Mesodermal cell (in vitro differentiated cells): ENCODE data around the gene DEDD.

Experiments used
- H3K27ac ChIP-seq: 2 replicates; pipeline ENCODE4 v1.7.0; 2013; ENCODE audit warnings: mild to moderate bottlenecking, low read depth, low read length, moderate library complexity; ENCODE audit not compliant: severe bottlenecking
- H3K36me3 ChIP-seq: 2 replicates; pipeline ENCODE4 v1.7.1; 2013; ENCODE audit warnings: mild to moderate bottlenecking, low read length, moderate library complexity; ENCODE audit not compliant: control insufficient read depth, insufficient read depth
- H3K4me1 ChIP-seq: one replicate; pipeline ENCODE4 v1.7.1; 2013; ENCODE audit warnings: mild to moderate bottlenecking, low read length; ENCODE audit not compliant: insufficient read depth, control insufficient read depth, poor library complexity, severe bottlenecking
- H3K4me3 ChIP-seq: 2 replicates; pipeline ENCODE4 v1.7.0; 2013; ENCODE audit warnings: low read length, control low read depth, mild to moderate bottlenecking; ENCODE audit not compliant: insufficient read depth, poor library complexity, severe bottlenecking; ENCODE audit errors: extremely low read depth
- H3K9me3 ChIP-seq: 2 replicates; pipeline ENCODE4 v1.7.1; 2013; ENCODE audit warnings: mild to moderate bottlenecking, low read length, moderate library complexity; ENCODE audit not compliant: control insufficient read depth
- WGBS, 2 experiments: methylation state at CpG; one replicate each; pipeline ENCODE4 v1.1.5; 2013; ENCODE audit warnings: missing lambda C conversion rate in 2 of 2; ENCODE audit not compliant: insufficient coverage in 2 of 2; 5-methylcytosine and 5-hydroxymethylcytosine counted together

DEDD gene

DNA sequence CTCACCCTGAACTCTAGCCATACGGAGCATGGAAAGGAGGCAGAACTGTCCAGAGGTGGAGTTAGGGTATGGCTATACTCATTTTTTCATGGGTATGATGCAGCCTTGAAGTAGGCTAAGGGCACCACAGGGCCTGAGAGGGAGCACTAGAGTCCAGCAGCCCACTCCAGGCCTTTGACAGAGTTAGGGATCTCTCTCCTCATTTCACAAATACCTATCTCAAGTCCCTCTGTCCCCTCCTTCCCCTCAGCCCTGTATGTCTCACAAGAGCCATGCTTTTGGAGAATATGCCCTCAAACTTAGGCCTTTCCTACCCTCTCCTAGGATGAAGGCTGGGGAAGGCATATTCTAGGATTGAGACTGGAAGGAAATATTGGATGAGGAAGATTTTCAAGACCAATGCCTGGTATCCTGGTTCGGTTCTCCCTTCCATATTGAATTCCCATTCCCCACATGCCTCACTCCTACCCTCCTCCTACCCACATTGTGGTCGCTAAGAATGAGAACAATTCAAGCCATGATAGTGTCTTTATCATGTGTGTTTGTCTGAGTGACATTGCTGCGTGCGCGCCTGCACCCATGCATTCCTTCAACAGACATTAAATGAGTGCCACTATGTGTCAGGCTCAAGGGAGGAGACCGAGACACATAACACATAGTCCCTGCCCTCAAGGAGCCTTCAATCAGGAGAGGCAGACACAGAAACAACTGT, 40.5 kb downstream of the DEDD start:
- WGBS, 2 experiments: 77 to 100% methylated on average over 2 to 3 of the region's 7 CpGs
- Histone ChIP-seq H3K4me1 (peaks cover 7% of the 10 kb centered on the region), H3K27ac (no peak overlapping the region), H3K9me3 (no peaks in the 10 kb centered on the region), H3K4me3 (no peak overlapping the region), H3K36me3 (no peaks in the 10 kb centered on the region)

DNA sequence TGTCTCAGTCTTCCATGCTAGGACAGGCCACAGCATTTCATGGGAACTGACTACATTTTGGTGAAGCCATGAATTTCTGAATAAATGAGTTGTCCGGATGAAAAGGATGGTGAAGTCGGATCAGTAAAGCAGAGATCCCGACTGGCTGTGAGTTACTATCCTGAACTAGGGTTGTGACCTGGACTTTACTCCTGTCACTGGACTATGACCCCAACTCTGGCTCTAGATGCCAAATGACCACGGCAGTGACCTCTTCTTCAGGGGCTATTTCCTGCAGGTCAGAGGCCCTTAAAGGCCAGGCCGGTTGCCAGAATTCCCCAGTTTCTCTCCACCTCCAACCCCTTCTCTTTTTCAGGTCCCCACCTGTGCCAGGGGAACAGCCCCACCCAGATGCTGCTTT, 41.4 kb downstream of the DEDD start:
- Histone ChIP-seq H3K9me3 (no peaks in the 10 kb centered on the region), H3K36me3 (no peaks in the 10 kb centered on the region), H3K4me3 (no peak overlapping the region), H3K27ac (no peak overlapping the region), H3K4me1 (peaks cover 12% of the 10 kb centered on the region)
- 97 to 100% methylated on average over 3 to 4 of the region's 5 CpGs for WGBS, 2 experiments

GRCh38 chr1:161090617-161091016, 41.9 kb downstream of the DEDD start:
- Histone ChIP-seq H3K4me1 (peaks cover 17% of the 10 kb centered on the region), H3K9me3 (no peaks in the 10 kb centered on the region), H3K36me3 (no peaks in the 10 kb centered on the region), H3K4me3 (no peak overlapping the region), H3K27ac (no peak overlapping the region)
- 75 to 100% methylated on average over 2 of the region's 3 CpGs for WGBS, 2 experiments

GRCh38 chr1:161089938-161090337, 42.5 kb downstream of the DEDD start:
- Histone ChIP-seq H3K4me3 (no peak overlapping the region), H3K9me3 (no peaks in the 10 kb centered on the region), H3K36me3 (no peaks in the 10 kb centered on the region), H3K27ac (no peak overlapping the region), H3K4me1 (peaks cover 23% of the 10 kb centered on the region)
- WGBS, 2 experiments: 95 to 100% methylated on average over 2 to 4 of the region's 5 CpGs

DNA sequence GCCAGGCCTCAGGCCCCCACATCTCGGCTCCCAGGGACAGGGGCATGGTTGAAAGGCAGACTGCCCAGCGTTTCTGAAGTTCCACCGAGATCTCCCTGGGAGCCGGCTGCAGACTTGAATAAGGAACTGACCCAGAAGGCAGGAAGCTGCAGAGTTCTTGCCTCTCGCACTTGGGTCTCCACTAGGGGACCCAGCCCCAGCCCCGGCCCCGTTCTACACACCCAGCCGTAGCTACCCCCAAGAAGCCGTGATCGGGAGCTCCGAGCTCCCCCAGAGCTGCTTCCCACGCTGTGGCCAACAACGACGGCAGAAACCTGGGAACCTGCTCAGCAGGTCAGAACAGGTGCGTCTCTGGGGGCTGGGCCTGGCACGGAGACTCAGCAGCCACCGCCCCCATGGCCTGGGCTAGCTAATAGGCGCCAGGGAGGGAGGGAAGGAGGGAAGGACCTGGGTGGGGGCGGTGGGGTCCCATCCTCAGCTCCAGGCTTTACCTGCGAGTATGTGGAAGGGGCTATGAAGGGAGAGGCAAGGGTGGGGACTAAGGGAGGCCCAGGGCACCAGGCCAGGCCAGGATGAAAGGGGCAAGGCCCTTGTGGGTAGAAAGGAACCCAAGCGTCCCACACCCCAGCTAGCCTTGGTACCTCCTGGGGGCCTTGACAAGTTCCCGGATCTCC, 43.1 kb downstream of the DEDD start, which contains the start of gene NECTIN4:
Gene NECTIN4 (minus strand): TSS at position 308 of the 674 bp plus-strand sequence. CDS start 262 bp downstream, at position 46.
- Histone ChIP-seq H3K4me3 (no peak within 1 kb of the TSS), H3K36me3 (no peaks in the 10 kb centered on the region), H3K27ac (no peak within 1 kb of the TSS), H3K4me1 (peaks cover 28% of the 10 kb centered on the region), H3K9me3 (no peaks in the 10 kb centered on the region)
- WGBS, 2 experiments: 83 to 90% methylated on average over 16 to 21 of the region's 22 CpGs

- no peak overlapping the region for H3K27ac ChIP-seq
- WGBS, 2 experiments: 78 to 100% methylated on average over 1 of the region's 3 CpGs
- H3K4me1 ChIP-seq: peaks cover 36% of the 10 kb centered on the region
- no peaks in the 10 kb centered on the region for H3K9me3 ChIP-seq
- no peak overlapping the region for H3K4me3 ChIP-seq
- H3K36me3 ChIP-seq: no peaks in the 10 kb centered on the region
Measured at GRCh38 chr1:161088587-161089110, 43.8 kb downstream of the DEDD start.

- no peaks in the 10 kb centered on the region for H3K9me3 ChIP-seq
- 60 to 80% methylated on average over 1 to 4 of the region's 4 CpGs for WGBS, 2 experiments
- no peaks in the 10 kb centered on the region for H3K36me3 ChIP-seq
- peaks cover 32% of the 10 kb centered on the region for H3K4me1 ChIP-seq
- no peak overlapping the region for H3K4me3 ChIP-seq
- H3K27ac ChIP-seq: no peak overlapping the region
Measured at GRCh38 chr1:161086457-161086856, 46.0 kb downstream of the DEDD start.

GRCh38 chr1:161085165-161085564, 47.3 kb downstream of the DEDD start:
- H3K36me3 ChIP-seq: no peaks in the 10 kb centered on the region
- H3K4me1 ChIP-seq: peaks cover 42% of the 10 kb centered on the region
- H3K27ac ChIP-seq: peak overlapping the region; percentile 66
- no peaks in the 10 kb centered on the region for H3K9me3 ChIP-seq
- 45 to 50% methylated on average over 1 to 2 of the region's 2 CpGs for WGBS, 2 experiments
- no peak overlapping the region for H3K4me3 ChIP-seq

DNA sequence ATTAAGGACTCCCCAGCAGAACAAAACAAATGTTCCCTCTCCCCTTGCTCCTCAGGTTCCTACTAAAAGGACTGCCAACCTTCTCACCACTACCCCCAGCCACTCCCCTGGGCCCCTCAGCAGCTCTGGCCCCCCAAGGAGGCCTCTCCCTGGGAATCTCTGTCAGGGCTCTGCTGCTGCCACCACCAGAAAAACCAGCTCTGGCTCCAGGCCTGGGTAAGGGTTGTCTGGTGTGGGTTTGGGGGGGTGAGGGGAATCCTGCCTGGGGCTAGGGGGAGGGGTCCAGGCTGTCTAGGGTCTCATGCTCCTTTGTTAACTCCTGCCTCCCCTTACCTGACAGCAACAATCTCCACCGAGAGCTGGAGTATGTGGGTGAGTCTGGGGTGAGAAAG, 47.9 kb downstream of the DEDD start:
- no peak overlapping the region for H3K4me3 ChIP-seq
- H3K36me3 ChIP-seq: no peaks in the 10 kb centered on the region
- H3K4me1 ChIP-seq: peaks cover 42% of the 10 kb centered on the region
- peak overlapping the region; percentile 66 for H3K27ac ChIP-seq
- no CpG with 5 or more reads among the region's 1 CpG for WGBS, 2 experiments
- no peaks in the 10 kb centered on the region for H3K9me3 ChIP-seq

DNA sequence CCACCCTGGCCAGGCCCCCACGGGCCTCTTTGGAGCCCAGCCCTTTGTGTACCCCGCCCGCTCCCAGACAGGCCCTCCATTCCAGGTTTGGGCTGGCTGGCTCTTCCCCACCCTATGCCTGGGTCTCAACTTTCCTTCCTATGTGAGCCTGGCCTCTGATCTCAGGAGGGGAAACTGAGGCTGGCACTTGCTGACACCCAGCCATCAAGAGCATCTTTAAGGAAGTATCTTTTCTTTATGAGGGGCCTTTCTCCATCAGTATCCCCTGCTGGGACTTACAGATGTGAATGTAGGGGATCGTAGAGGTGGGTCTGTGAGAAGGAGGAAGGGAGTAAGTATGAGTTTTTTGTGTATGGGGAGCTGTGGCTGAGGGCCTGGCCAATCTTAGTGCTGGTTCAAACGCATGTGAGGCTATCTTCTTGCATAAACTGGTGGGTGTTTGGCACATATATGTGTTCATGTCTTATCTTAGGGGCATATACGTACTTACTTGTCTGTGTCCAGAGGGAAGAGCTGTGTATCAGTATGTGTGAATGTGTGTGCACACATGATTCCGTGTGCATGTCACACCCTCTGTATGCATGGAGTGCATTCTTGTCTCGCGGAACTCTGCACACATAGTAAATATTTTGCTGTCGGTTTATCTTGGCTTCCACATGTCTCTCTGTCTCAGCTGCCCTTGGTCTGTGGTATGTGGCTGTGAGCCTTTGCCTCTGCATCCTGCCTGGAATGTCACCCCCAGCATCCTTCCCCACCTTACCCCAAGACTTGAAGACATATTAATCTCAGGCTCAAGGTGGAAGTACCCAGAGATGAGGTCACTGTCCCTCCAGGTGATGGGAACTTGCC, 48.5 kb downstream of the DEDD start:
- Histone ChIP-seq H3K4me1 (peaks cover 42% of the 10 kb centered on the region), H3K36me3 (no peaks in the 10 kb centered on the region), H3K9me3 (no peaks in the 10 kb centered on the region), H3K27ac (peak overlapping the region; percentile 89), H3K4me3 (no peak overlapping the region)
- 90 to 96% methylated on average over 8 to 10 of the region's 10 CpGs for WGBS, 2 experiments
